GM18508 (cell line): ENCODE data around the gene GULP1.
A peak's percentile ranks its signal among the peaks of the same experiment; 100 is the strongest.

Source experiments
- ATAC-seq: cut with Tn5 transposase; IDR thresholded peaks from one replicate; pipeline ENCODE4 v1.9.1; 2021; ENCODE audit warnings: moderate number of reproducible peaks; ENCODE audit not compliant: insufficient read depth, unreplicated experiment

The GULP1 gene

GRCh38 chr2:188414411-188414810, 122.7 kb downstream of the GULP1 start:
- no peak for ATAC-seq

- no peak for ATAC-seq
These were observed 123.4 kb downstream of the GULP1 start for GRCh38 chr2:188414869-188415753.

GRCh38 chr2:188415754-188416083, 124.0 kb downstream of the GULP1 start:
- ATAC-seq: peak; percentile 62

- ATAC-seq: no peak
These were observed 124.7 kb downstream of the GULP1 start for GRCh38 chr2:188416367-188416766.

- ATAC-seq: no peak
These were observed 131.1 kb downstream of the GULP1 start for GRCh38 chr2:188422726-188423125.

- ATAC-seq: no peak
These were observed 133.6 kb downstream of the GULP1 start for GRCh38 chr2:188425266-188425665.

DNA sequence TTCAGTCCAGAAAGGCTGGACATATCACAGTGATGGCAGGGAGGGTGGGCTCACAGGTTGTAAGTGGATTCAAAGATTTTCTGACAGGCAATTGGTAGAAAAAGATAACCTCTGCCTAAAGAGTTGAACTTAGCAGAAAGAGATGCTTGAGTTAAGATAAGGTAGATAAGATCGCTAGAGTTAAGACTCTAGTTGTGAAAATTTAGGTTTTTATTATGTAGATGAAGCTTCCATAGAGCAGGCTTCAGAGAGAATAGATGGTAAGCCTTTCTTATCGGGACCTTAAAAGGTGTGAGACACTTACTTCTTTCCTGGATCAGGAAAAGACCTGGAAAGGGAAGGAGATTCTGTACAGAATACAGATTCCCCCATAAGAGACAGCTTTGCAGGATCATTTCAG, 134.4 kb downstream of the GULP1 start:
- no peak for ATAC-seq

- no peak for ATAC-seq
These were observed 139.0 kb downstream of the GULP1 start for GRCh38 chr2:188430705-188431104.

DNA sequence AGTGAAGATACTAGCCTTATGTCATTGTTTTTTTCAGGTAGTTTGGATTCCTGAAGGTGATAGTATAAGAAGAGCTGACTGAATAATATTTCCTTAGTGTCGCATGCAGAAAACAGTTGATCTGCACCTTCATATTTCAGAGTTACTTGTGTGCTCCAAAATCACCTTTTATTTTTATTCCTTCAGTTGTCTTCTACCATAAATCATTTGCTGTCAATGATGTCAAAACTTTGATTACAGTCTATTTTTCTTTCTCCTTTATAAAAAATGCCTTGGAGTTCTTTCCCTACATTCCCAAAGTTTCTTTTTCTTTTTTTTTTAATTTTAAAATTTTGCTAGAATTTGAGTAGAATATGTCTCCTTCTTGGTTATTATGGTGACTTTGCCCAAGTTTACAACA, 142.3 kb downstream of the GULP1 start:
- ATAC-seq: no peak

GRCh38 chr2:188435115-188435514, 143.4 kb downstream of the GULP1 start:
- ATAC-seq: no peak

DNA sequence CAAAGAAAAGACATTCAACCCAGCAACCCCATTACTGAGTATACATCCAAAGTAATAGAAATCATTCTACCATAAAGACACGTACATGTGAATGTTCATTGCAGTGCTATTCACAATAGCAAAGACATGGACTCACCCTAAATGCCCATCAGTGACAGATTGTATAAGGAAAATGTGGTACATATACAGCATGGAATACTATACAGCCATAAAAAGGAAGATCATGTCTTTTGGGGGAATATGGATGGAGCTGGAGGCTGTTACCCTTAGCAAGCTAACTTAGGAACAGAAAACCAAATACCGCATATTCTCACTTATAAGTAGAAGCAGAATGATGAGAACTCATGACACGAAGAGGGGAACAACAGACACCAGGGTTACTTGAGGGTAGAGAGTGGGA, 145.9 kb downstream of the GULP1 start:
- no peak for ATAC-seq

GRCh38 chr2:188439986-188440385, 148.3 kb downstream of the GULP1 start:
- ATAC-seq: no peak

DNA sequence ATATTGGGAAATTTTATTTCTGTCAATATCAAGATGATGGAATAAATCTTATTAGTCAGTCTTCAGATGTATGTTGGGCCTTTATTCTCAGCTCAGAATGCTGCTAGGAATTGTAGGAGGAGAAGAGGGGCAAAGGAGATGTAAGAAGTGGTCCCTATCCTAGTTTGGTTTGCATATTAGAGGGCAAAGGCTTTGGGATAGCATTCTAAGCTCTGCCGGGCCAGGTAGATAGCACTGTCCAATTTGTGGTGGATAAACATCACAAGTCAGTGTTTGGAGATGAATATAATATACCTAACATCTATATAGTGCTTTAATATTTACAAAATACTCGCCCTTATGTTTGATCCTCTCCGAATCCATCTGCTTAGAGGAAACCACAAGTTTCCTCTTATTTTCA, 149.2 kb downstream of the GULP1 start:
- no peak for ATAC-seq

DNA sequence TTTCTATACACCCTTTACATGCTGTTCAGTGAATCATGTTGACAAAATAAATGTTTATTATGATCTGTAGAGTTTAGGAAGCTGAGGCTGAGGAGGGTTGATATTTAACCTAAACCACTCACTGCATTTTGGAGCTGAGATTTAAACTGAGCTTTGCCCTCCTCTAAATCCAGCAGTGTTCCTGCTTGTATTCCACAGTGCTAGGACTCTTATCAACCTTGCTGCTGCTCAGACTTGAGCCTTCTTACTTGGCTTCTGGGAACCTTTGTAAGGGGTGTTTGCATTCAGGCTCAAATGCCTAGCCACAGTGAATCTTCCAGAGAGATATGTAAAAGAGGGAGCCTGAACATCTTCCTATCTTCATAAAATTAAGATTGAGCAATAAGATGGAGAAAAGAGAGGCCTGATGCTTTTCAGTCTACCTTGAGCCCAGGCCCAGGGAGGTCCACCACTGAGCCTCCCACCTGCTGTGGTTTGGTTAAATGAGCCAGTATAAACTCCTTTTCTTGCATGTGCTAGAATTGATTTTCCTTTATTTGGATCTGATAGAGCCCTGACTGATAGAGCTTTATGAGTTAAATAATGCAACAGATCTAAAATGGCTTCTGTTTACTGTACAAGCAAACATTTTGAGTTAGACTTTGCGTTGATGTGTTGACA, 149.7 kb downstream of the GULP1 start:
- no peak for ATAC-seq

- ATAC-seq: no peak
These were observed 151.5 kb downstream of the GULP1 start for GRCh38 chr2:188443207-188443606.

- no peak for ATAC-seq
These were observed 152.6 kb downstream of the GULP1 start for GRCh38 chr2:188444106-188444835.

DNA sequence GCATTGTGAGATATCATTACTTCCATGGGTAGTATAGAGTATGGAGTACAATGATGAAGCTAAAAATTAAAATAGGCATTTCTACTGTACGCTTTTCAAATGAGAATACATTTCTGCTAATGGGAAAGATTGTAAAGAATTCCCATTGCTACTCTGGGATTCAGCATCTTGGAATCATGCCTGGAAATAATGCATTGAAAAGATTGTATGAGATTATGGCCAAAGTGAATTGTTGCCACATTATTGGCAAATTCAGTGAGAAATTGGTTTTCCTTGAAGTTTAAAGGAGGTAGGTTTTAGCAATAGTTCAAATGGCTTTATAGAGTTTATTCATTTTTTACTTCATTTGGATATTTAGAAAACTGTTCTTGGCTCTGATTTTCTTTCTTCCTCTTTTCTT, 157.9 kb downstream of the GULP1 start:
- ATAC-seq: no peak

GRCh38 chr2:188449971-188450370, 158.3 kb downstream of the GULP1 start:
- no peak for ATAC-seq

- ATAC-seq: no peak
These were observed 159.2 kb downstream of the GULP1 start for GRCh38 chr2:188450732-188451483.

- ATAC-seq: no peak
These were observed 160.4 kb downstream of the GULP1 start for GRCh38 chr2:188452084-188452483.
